SH-SY5Y (cell line): Measurements from ENCODE around the gene CCDC71L.

Experiments
- GATA2 ChIP-seq: IDR thresholded peaks from 2 replicates; pipeline ENCODE4 v1.6.1; 2011; ENCODE audit warnings: mild to moderate bottlenecking, low read depth, low read length
- GATA3 ChIP-seq: IDR thresholded peaks from 2 replicates; pipeline ENCODE4 v1.6.1; 2011; ENCODE audit warnings: low read depth, mild to moderate bottlenecking, low read length, moderate library complexity

- TF ChIP-seq GATA3 = no peak
- TF ChIP-seq GATA2 = no peak
These were observed 3.4 kb upstream of the CCDC71L start for GRCh38 chr7:106664343-106664742.
